GM19043 (cell line): Measurements from ENCODE around the gene SUN3.
"Not testable (repeated sequence)": the region's sequence is repeated elsewhere in the genome, so short reads cannot be mapped to it uniquely, and the experiment has no call there.

Experiments
- ATAC-seq: cut with Tn5 transposase; IDR thresholded peaks from one replicate; pipeline ENCODE4 v1.9.1; 2021; ENCODE audit warnings: low read depth; ENCODE audit not compliant: unreplicated experiment

Gene SUN3

DNA sequence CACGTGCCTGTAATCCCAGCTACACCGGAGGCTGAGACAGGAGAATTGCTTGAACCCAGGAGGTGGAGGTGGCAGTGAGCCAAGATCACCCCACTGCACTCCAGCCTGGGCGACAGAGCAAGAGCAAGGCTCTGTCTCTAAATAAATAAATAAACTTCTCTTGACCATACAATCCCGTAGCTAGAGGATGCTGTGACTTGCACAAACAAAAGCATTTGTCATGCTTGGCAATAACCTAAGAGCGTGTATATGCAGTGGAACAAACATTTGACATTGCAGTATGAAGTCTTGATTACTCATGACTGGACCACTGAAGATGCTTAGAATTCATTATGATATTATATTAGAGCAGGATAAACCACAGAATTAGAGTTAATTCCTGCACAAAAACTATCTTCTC, 5.0 kb upstream of the SUN3 start:
- no peak for ATAC-seq

GRCh38 chr7:48031111-48031510, 2.2 kb upstream of the SUN3 start:
- no peak for ATAC-seq

DNA sequence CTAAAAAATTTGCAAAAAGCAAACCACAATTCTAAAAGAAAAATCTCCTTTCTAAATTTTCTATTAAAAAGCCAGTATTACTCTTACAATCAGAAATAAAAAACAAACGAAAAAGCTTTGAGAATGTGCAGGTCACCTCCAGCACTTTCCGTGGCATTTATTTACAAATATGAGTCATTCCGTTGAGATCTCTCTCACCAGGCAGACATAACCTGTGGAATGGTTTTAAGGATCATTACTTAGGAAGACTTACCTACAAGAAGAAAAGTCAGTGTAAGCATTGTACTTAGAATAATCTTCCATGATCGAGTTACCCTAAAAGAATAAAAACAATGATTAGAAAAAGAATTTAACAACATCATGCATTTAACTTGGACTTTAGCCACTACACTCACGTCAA, 3.3 kb downstream of the SUN3 start:
- ATAC-seq = no peak

GRCh38 chr7:48017674-48018073, 11.2 kb downstream of the SUN3 start:
- no peak for ATAC-seq

- no peak for ATAC-seq
These were observed 12.3 kb downstream of the SUN3 start for GRCh38 chr7:48016641-48017040.

DNA sequence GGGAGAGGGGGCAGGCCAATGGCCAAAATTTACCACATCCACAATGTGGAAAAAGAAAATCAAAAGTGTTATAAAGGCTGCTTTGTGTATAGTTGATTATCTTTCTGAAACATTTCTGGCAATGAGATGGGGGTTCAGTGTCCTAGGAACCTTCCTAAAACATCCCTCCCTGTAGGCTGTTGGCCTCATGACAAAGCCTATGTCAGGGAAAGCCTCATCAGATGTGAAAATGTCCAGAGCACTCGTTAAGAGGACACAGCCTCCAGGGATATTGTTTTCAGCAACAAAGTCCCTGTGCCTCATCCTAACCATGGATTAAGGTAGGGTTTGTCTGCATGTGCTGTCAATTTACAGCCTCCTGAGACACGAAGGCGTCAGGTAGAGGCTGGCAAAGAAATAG, 17.0 kb downstream of the SUN3 start:
- ATAC-seq = no peak

- ATAC-seq = no peak
These were observed 17.6 kb downstream of the SUN3 start for GRCh38 chr7:48011323-48011722.

- ATAC-seq = no peak
These were observed 19.0 kb downstream of the SUN3 start for GRCh38 chr7:48009954-48010353.

GRCh38 chr7:48009257-48009656, 19.6 kb downstream of the SUN3 start:
- ATAC-seq = no peak

DNA sequence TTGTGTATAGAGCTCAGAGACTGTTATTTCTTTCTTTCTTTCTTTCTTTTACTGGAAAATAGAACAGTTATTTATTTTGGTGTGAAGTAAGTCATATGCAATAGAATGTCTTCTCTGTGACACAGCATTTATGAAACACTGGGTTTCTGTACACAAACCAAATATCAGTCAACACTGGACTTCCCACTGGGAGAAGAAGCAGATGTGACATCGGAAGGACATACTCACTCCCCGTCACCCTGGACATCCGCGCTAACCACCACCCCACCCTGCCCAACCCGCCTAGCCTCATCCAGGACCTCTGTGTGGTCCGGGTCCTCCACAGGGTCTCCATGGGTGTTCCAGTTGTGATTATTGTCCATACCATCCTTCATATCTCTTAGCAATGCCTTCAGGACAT, 22.0 kb downstream of the SUN3 start:
- no peak for ATAC-seq

DNA sequence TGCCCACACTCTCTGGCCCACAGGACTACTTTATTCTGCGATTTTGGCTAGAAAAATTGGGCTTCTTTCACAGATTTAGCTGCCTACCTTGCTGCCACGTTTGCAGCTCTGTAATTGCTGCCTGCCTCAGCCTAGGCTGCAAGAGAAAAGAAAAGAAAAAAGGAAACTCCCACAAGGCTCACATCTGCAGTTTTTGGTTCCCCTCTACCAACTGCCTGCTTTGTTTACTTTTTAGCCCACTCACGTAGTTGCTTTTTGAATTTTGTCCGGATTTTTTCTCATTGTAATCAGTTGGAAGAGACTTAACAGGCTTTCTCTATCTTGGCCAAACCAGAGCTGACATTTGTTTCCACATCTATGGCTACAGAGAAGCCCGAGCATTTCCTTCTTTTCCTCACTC, 24.3 kb downstream of the SUN3 start:
- no peak for ATAC-seq

GRCh38 chr7:48004032-48004431, 24.9 kb downstream of the SUN3 start:
- no peak for ATAC-seq

- ATAC-seq = not testable (repeated sequence)
These were observed 28.7 kb downstream of the SUN3 start for GRCh38 chr7:48000164-48000563.

DNA sequence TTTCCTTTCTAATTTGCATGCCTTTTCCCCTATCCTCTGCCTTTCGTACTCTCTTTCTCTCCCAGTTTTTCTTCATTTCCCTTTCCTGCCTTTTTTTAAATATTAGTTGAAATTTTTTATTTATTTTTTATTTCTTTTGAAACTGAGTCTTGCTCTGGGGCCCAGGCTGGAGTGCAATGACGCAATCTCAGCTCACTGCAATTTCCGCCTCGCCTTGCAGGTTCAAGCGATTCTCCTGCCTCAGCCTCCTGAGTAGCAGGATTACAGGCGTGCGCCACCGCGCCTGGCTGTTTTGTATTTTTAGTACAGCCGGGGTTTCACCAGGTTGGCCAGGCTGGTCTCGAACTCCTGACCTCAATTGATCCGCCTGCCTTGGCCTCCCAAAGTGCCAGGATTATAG, 29.5 kb downstream of the SUN3 start:
- ATAC-seq = no peak

DNA sequence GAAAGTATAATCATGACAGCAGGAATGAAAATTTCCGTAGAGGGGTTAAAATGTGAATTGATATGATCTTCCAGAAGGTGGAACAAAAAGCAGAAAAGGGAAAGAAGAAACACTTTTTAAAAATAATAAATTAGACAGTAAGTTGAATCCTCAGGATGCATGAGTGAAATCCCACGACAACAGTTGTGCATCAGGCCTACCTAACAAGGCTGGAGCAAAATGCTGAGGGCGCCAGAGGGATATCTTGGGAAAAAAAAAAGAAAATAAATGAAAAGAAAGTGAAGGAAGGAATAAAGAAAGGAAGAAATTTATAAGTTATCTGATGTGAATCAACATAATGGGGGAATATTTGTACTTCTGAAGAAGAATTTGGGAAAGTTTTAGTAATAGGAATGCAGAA, 36.5 kb downstream of the SUN3 start:
- no peak for ATAC-seq

- peak; percentile 98 for ATAC-seq
These were observed 37.1 kb downstream of the SUN3 start for GRCh38 chr7:47991741-47992311.

- ATAC-seq = no peak
These were observed 37.6 kb downstream of the SUN3 start for GRCh38 chr7:47991270-47991669.

DNA sequence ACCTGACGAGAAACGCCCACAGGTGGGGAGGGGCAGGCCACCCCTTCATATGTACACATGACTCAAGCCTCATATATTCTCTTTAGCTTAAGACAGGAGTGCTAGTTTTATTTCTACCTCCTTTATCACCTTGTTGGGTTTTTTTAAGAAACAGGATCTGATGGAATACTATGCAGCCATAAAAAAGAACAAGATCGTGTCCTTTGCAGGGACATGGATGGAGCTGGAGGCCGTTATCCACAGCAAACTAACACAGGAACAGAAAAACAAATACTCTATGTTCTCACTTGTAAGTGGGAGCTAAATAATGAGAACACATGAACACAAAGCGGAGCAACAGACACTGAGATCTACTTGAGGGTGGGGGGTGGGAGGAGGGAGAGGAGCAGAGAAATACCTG, 38.3 kb downstream of the SUN3 start:
- ATAC-seq = no peak

GRCh38 chr7:47989607-47990400, 39.1 kb downstream of the SUN3 start:
- not testable (repeated sequence) for ATAC-seq

DNA sequence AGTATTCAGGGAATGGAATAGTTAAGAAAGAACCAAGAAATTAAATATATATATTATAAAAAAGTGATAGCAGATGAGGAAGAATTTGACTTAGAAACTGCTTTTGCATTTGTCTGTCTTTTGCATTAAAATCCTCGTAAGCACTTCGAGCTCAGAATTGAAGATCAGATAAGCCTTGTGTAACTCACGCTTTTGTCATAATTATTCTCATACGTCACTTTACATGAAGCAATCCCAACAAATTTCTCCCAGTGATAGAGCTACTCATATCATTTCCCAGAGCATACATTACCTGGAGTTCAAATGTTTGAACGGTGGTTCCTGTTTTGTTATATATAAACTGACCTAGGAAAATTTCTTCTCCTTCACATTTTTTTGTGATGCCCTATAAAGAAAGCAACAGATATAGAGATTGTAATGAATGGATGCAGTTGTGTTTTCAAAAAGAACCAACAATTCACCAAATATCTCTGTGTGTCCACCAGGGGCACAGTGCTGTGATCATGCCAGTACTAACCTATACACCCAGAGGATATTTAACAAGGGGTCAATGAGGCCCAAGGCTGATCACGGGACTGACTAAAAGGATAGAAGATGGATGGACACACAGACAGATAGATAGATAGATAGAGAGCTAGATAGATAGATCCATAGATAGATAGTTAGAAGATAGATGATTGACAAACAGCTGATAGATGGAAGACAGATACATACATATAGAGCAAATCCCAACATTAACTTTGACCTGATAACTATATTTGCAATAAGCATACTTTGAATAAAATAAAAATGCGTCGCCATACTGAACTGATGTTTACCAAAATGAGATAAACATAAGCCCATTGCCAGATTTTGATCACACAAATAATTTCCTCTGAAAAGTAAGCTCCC, 40.2 kb downstream of the SUN3 start:
- no peak for ATAC-seq

DNA sequence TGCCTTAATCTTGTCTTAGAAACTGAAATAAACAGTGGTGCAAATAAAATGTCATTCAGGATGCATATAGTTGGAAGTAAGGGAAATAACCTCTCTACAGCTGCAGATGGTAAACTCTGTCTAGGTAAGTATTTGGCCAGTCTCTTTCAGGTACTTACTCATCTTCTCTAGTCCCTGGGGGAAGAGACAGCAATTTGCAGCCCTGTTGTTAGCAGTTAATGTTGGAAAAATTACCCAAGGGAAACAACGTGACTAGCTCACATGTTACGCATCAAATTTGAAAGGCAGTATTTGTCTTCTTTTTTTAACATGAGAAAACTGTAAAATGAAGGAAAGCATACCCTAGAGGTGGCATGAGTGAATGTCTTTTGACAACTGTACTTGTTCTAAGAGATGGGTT, 46.3 kb downstream of the SUN3 start:
- no peak for ATAC-seq
